GM23248 (cell line): ENCODE results near the gene PTCD2. TPM values are rescaled to one million over a fixed set of nuclear protein-coding genes. Genes with fewer than 3 reads are reported as not detected.

Experiments used
- DNase-seq: peaks from one replicate; pipeline ENCODE4 v3.0.0-alpha.2; 2015
- H2AFZ ChIP-seq: fragments of 200-600 bp; sonication (generic); 2 replicates; pipeline ENCODE4 v1.6.1; 2016; ENCODE audit warnings: antibody characterized with exemption
- H3F3A ChIP-seq: fragments of 200-600 bp; sonication (generic); 2 replicates; pipeline ENCODE4 v1.6.1; 2016; ENCODE audit warnings: mild to moderate bottlenecking, antibody characterized with exemption, mixed run types; ENCODE audit not compliant: insufficient read depth
- H3K27ac ChIP-seq: fragments of 200-600 bp; sonication (generic); 2 replicates; pipeline ENCODE4 v1.5.1; 2016; ENCODE audit warnings: mild to moderate bottlenecking
- H3K27me3 ChIP-seq: fragments of 200-600 bp; sonication (generic); replicated peaks from 2 replicates; pipeline ENCODE4 v1.6.1; 2016; ENCODE audit warnings: mild to moderate bottlenecking; ENCODE audit not compliant: insufficient read depth
- H3K36me3 ChIP-seq: fragments of 200-600 bp; sonication (generic); 2 replicates; pipeline ENCODE4 v1.6.1; 2016; ENCODE audit warnings: low read depth, mild to moderate bottlenecking
- H3K4me1 ChIP-seq: fragments of 200-600 bp; sonication (generic); 2 replicates; pipeline ENCODE4 v1.6.1; 2016; ENCODE audit warnings: mild to moderate bottlenecking; ENCODE audit not compliant: insufficient read depth
- H3K4me2 ChIP-seq: fragments of 200-600 bp; sonication (generic); one replicate; pipeline ENCODE4 v1.6.1; 2016; ENCODE audit warnings: mild to moderate bottlenecking; ENCODE audit not compliant: unreplicated experiment
- H3K4me3 ChIP-seq: fragments of 200-600 bp; sonication (generic); 2 replicates; pipeline ENCODE4 v1.5.1; 2016; ENCODE audit warnings: mild to moderate bottlenecking
- H3K79me2 ChIP-seq: fragments of 200-600 bp; sonication (generic); 2 replicates; pipeline ENCODE4 v1.6.1; 2016; ENCODE audit warnings: mild to moderate bottlenecking; ENCODE audit not compliant: insufficient read depth
- H3K9ac ChIP-seq: fragments of 200-600 bp; sonication (generic); 2 replicates; pipeline ENCODE4 v1.6.1; 2016; ENCODE audit warnings: mild to moderate bottlenecking
- H3K9me2 ChIP-seq: fragments of 200-600 bp; sonication (generic); 2 replicates; pipeline ENCODE4 v1.6.1; 2016; ENCODE audit warnings: mixed run types, mild to moderate bottlenecking, moderate library complexity; ENCODE audit not compliant: insufficient read depth
- H3K9me3 ChIP-seq: fragments of 200-600 bp; sonication (generic); one replicate; pipeline ENCODE4 v1.6.1; 2017; ENCODE audit warnings: low read depth
- H4K20me1 ChIP-seq: fragments of 200-600 bp; sonication (generic); 2 replicates; pipeline ENCODE4 v1.6.0; 2016; ENCODE audit not compliant: insufficient read depth
- EZH2 ChIP-seq: fragments of 200-600 bp; sonication (generic); IDR thresholded peaks from 2 replicates; pipeline ENCODE4 v1.6.1; 2018; ENCODE audit warnings: antibody characterized with exemption, mild to moderate bottlenecking; ENCODE audit not compliant: insufficient read depth, poor library complexity, severe bottlenecking
- EZH2phosphoT487 ChIP-seq: fragments of 200-600 bp; sonication (generic); IDR thresholded peaks from 2 replicates; pipeline ENCODE4 v1.6.1; 2018; ENCODE audit warnings: antibody characterized with exemption, moderate library complexity, mild to moderate bottlenecking, low read depth; ENCODE audit not compliant: insufficient read depth
- WGBS, 2 experiments: methylation state at CpG; one replicate each; pipeline ENCODE4 v1.1.6; 2015 to 2017; ENCODE audit warnings: low lambda C conversion rate in 2 of 2, low coverage in 1 of 2; ENCODE audit errors: missing lambda C conversion rate in 2 of 2; 5-methylcytosine and 5-hydroxymethylcytosine counted together
- in situ Hi-C: fragments of 300-500 bp; cut with MboI; formaldehyde crosslinking; loops from 2 replicates; pipeline ENCODE4 v1.15.0; 2020
- polyA plus RNA-seq: library from polyadenylated mRNA; unstranded; fragments of >200 nt; fragmentation: Nextera tagmentation; extraction: Ambion mirVana; gene quantifications from 2 replicates; pipeline ENCODE4 v1.2.1, GENCODE V29; 2016
- total RNA-seq: library from RNA; depleted of rRNA; stranded (reverse); fragments of >200 nt; shearing (Covaris generic); gene quantifications from 2 replicates; pipeline ENCODE4 v1.2.3, GENCODE V29; 2014

The PTCD2 gene
- total and polyA plus RNA-seq, 2 experiments from 2014 or later, result 11.1 to 15.5 TPM

- H3K36me3 ChIP-seq, result no peaks in the 10 kb centered on the region; the same call in 1 of the 2 replicates
- peak overlapping the region; percentile 78 for H3K4me2 ChIP-seq
Observed at GRCh38 chr5:72282878-72283277, 37.3 kb upstream of the PTCD2 start.

DNA sequence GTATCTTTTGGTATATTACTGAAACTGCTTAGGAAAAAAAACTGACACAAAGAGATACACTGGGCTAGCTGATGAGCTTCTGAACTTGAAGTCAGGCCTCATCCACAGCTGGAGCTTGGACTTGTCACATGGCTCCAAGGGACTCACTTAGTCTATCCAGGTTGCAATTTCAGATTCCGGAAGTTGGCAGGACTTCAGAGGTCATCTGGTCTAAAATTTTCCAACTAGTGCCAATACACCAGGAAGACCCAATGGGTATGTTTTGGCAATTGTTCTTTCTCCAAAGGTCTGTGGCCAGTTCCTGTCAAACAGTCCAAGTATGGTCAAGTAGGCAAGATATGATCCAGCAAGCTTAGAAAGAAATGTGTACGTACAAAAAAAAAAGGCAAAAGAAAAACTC lies 36.8 kb upstream of the PTCD2 start:
- DNase-seq, result no peak
- Histone ChIP-seq H2AFZ (no peak overlapping the region), H3K79me2 (no peaks in the 10 kb centered on the region), H4K20me1 (no peaks in the 10 kb centered on the region), H3K27ac (peak overlapping the region; percentile 62; the same call in 1 of the 2 replicates), H3K9me3 (no peaks in the 10 kb centered on the region), H3K9me2 (no peaks in the 10 kb centered on the region), H3K9ac (no peak overlapping the region), H3K4me1 (peaks cover 36% of the 10 kb centered on the region), H3F3A (peaks cover 16% of the 10 kb centered on the region; the same call in 1 of the 2 replicates), H3K27me3 (no peaks in the 10 kb centered on the region), H3K36me3 (no peaks in the 10 kb centered on the region; the same call in 1 of the 2 replicates), H3K4me3 (no peak overlapping the region), H3K4me2 (no peak overlapping the region)
- TF ChIP-seq EZH2phosphoT487 (no peak), EZH2 (no peak)
- in situ Hi-C loops, result no loop called here
- 89 to 95% methylated on average over 2 of the region's 2 CpGs for WGBS, 2 experiments

More at GRCh38 chr5:72282878-72283277, 37.3 kb upstream of the PTCD2 start:
- TF ChIP-seq EZH2phosphoT487 (no peak), EZH2 (no peak)
- no peak overlapping the region for H3K4me3 ChIP-seq
- H2AFZ ChIP-seq, result no peak overlapping the region
- peaks cover 36% of the 10 kb centered on the region for H3K4me1 ChIP-seq
- peaks cover 16% of the 10 kb centered on the region; the same call in 1 of the 2 replicates for H3F3A ChIP-seq
- H3K9me2 ChIP-seq, result no peaks in the 10 kb centered on the region
- no peaks in the 10 kb centered on the region for H4K20me1 ChIP-seq
- peak; percentile 46 for DNase-seq
- peak overlapping the region; percentile 62 for H3K27ac ChIP-seq
- no peaks in the 10 kb centered on the region for H3K79me2 ChIP-seq
- no peaks in the 10 kb centered on the region for H3K9me3 ChIP-seq
- H3K27me3 ChIP-seq, result no peaks in the 10 kb centered on the region
- in situ Hi-C loops, result no loop called here
- H3K9ac ChIP-seq, result peak overlapping the region; percentile 29
- 50 to 51% methylated on average over 2 of the region's 2 CpGs for WGBS, 2 experiments

DNA sequence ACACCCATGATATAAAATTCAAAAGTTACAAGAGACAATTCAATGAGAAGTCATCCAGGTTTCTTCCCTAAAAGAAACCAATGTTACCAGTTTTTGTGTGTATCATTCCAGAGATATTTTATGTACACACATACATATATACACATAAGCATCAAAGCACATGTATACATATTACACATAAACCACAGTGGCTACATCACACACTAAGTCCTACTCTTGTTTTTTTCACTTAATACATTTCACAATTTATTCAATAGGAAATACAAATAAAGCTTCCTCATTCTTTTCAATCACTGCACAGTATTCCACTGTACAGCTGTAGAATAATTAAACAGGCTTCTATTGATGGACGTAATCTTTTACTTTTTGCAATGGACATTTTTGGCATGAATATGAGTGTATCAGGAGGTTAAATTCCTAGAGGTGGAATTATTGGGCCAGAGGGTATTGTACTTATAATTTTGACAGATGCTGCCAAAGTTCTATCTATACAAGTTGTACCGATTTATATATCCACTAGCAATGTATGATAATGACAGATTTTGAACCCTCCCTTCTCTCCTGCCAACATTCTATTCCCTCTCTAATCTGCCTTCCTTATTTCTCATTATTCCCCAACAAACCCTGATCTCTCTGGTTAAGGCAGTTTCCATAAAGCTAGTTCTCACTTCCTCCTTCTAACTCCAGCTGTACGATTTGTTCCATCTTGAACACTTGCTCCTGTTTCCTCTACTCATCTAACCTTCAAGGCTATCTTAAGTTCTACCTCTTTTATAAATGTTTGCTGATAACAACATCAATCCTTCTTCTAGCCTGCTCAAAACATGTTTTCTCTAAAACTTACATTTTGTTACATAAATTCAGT lies 35.4 kb upstream of the PTCD2 start:
- Histone ChIP-seq H2AFZ (no peak overlapping the region), H3K9me3 (no peaks in the 10 kb centered on the region), H4K20me1 (no peaks in the 10 kb centered on the region), H3K27me3 (no peaks in the 10 kb centered on the region), H3K4me3 (no peak overlapping the region), H3K79me2 (no peaks in the 10 kb centered on the region), H3F3A (peaks cover 16% of the 10 kb centered on the region; the same call in 1 of the 2 replicates), H3K4me2 (no peak overlapping the region), H3K9ac (no peak overlapping the region), H3K36me3 (no peaks in the 10 kb centered on the region; the same call in 1 of the 2 replicates), H3K9me2 (no peaks in the 10 kb centered on the region), H3K27ac (no peak overlapping the region), H3K4me1 (peaks cover 31% of the 10 kb centered on the region)
- DNase-seq, result no peak
- no peak for TF ChIP-seq EZH2phosphoT487
- no peak for TF ChIP-seq EZH2
- 96 to 99% methylated on average over 3 of the region's 3 CpGs for WGBS, 2 experiments
- in situ Hi-C loops, result no loop called here

- H3K4me3 ChIP-seq, result no peak overlapping the region
- WGBS, 2 experiments, result 80 to 82% methylated on average over 3 of the region's 3 CpGs
- H3K27me3 ChIP-seq, result no peaks in the 10 kb centered on the region
- H3K9ac ChIP-seq, result no peak overlapping the region
- in situ Hi-C loops, result no loop called here
- H3K36me3 ChIP-seq, result peaks cover 6% of the 10 kb centered on the region; the same call in 1 of the 2 replicates
- no peak overlapping the region for H2AFZ ChIP-seq
- H3K9me3 ChIP-seq, result no peaks in the 10 kb centered on the region
- no peak for DNase-seq
- no peaks in the 10 kb centered on the region for H4K20me1 ChIP-seq
- H3K4me2 ChIP-seq, result no peak overlapping the region
- TF ChIP-seq EZH2phosphoT487 (no peak), EZH2 (no peak)
- peaks cover 30% of the 10 kb centered on the region for H3K4me1 ChIP-seq
- no peak overlapping the region for H3K27ac ChIP-seq
- H3F3A ChIP-seq, result peaks cover 16% of the 10 kb centered on the region; the same call in 1 of the 2 replicates
- no peaks in the 10 kb centered on the region for H3K9me2 ChIP-seq
- H3K79me2 ChIP-seq, result no peaks in the 10 kb centered on the region
Observed at GRCh38 chr5:72285424-72285821, 34.8 kb upstream of the PTCD2 start.
